ENCODE data around the gene BEAN1.

Gene BEAN1

GRCh38 chr16:66397736-66398433 lies 29.2 kb upstream of the BEAN1 start:
- Histone ChIP-seq H3K27me3 (ENCODE audit: control insufficient read depth, insufficient read depth, low read length, poor library complexity, severe bottlenecking) (no peaks in the 10 kb centered on the region), H3K36me3 (ENCODE audit: control insufficient read depth, insufficient read depth, low read length) (no peaks in the 10 kb centered on the region), H3K4me3 (ENCODE audit: insufficient read depth, low read depth, low read length) (no peak overlapping the region), H3K27ac (ENCODE audit: insufficient read depth, low read depth, low read length, poor library complexity, severe bottlenecking) (no peak overlapping the region), H3K4me1 (ENCODE audit: control insufficient read depth, insufficient read depth, low read length) (peaks cover 3% of the 10 kb centered on the region), H3K9me3 (ENCODE audit: control insufficient read depth, low read length) (no peaks in the 10 kb centered on the region)
- 78% methylated on average over 5 of the region's 5 CpGs for WGBS, 2 experiments

- H3K27ac ChIP-seq (ENCODE audit: insufficient read depth, low read depth, low read length, poor library complexity, severe bottlenecking): no peak overlapping the region
- H3K36me3 ChIP-seq (ENCODE audit: control insufficient read depth, insufficient read depth, low read length): no peaks in the 10 kb centered on the region
- H3K4me1 ChIP-seq (ENCODE audit: control insufficient read depth, insufficient read depth, low read length): peaks cover 3% of the 10 kb centered on the region
- H3K9me3 ChIP-seq (ENCODE audit: control insufficient read depth, low read length): no peaks in the 10 kb centered on the region
- WGBS, 2 experiments: 92 to 95% methylated on average over 3 of the region's 3 CpGs
- H3K4me3 ChIP-seq (ENCODE audit: insufficient read depth, low read depth, low read length): no peak overlapping the region
- no peaks in the 10 kb centered on the region for H3K27me3 ChIP-seq (ENCODE audit: control insufficient read depth, insufficient read depth, low read length, poor library complexity, severe bottlenecking)
These were observed 28.1 kb upstream of the BEAN1 start for GRCh38 chr16:66399031-66399430.

- Histone ChIP-seq H3K4me3 (ENCODE audit: insufficient read depth, low read depth, low read length) (no peak overlapping the region), H3K27me3 (ENCODE audit: control insufficient read depth, insufficient read depth, low read length, poor library complexity, severe bottlenecking) (no peaks in the 10 kb centered on the region), H3K27ac (ENCODE audit: insufficient read depth, low read depth, low read length, poor library complexity, severe bottlenecking) (no peak overlapping the region), H3K36me3 (ENCODE audit: control insufficient read depth, insufficient read depth, low read length) (no peaks in the 10 kb centered on the region), H3K4me1 (ENCODE audit: control insufficient read depth, insufficient read depth, low read length) (peaks cover 3% of the 10 kb centered on the region), H3K9me3 (ENCODE audit: control insufficient read depth, low read length) (no peaks in the 10 kb centered on the region)
- 67 to 84% methylated on average over 3 of the region's 3 CpGs for WGBS, 2 experiments
These were observed 27.2 kb upstream of the BEAN1 start for GRCh38 chr16:66399930-66400329.

DNA sequence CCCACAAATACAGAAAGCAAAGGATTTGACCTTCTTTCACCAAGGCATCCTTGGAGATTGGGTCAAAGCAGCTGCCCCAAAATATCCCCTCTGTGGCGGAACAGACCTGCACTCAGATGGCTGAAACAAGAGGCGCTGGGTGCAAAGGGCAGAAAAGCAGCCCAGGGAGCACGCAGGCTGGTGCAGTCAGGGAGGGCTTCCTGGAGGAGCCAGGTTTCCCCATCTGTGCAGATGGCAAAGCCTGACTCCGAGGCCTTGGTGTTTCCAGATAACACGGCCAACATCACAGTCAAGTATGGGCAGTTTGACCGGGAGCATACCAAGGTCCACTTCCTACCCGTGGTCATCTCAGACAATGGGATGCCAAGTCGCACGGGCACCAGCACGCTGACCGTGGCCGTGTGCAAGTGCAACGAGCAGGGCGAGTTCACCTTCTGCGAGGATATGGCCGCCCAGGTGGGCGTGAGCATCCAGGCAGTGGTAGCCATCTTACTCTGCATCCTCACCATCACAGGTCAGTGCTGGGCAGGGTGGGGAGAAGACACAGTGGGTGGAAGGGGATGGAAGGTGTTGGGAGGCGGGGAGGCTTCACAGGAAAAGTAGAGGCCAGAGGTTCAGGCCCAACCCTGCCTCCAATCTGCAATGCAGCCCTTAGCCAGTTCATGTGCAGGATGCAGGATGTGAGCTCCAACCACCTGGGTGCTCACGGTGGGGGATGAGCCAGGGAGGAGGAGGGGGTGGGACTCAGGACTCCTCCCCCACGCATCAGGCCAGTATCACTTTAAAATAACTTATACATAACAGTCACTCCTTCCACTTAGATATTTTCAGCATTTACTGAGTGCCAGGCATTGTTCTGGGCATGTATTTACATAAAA lies 26.4 kb upstream of the BEAN1 start:
- WGBS, 2 experiments: 91 to 92% methylated on average over 19 to 20 of the region's 20 CpGs
- Histone ChIP-seq H3K27ac (ENCODE audit: insufficient read depth, low read depth, low read length, poor library complexity, severe bottlenecking) (no peak overlapping the region), H3K36me3 (ENCODE audit: control insufficient read depth, insufficient read depth, low read length) (no peaks in the 10 kb centered on the region), H3K27me3 (ENCODE audit: control insufficient read depth, insufficient read depth, low read length, poor library complexity, severe bottlenecking) (no peaks in the 10 kb centered on the region), H3K4me1 (ENCODE audit: control insufficient read depth, insufficient read depth, low read length) (peaks cover 3% of the 10 kb centered on the region), H3K4me3 (ENCODE audit: insufficient read depth, low read depth, low read length) (no peak overlapping the region), H3K9me3 (ENCODE audit: control insufficient read depth, low read length) (no peaks in the 10 kb centered on the region)

- Histone ChIP-seq H3K27ac (ENCODE audit: insufficient read depth, low read depth, low read length, poor library complexity, severe bottlenecking) (no peak overlapping the region), H3K4me1 (ENCODE audit: control insufficient read depth, insufficient read depth, low read length) (peaks cover 3% of the 10 kb centered on the region), H3K9me3 (ENCODE audit: control insufficient read depth, low read length) (no peaks in the 10 kb centered on the region), H3K4me3 (ENCODE audit: insufficient read depth, low read depth, low read length) (no peak overlapping the region), H3K27me3 (ENCODE audit: control insufficient read depth, insufficient read depth, low read length, poor library complexity, severe bottlenecking) (peaks cover under 1% of the 10 kb centered on the region), H3K36me3 (ENCODE audit: control insufficient read depth, insufficient read depth, low read length) (no peaks in the 10 kb centered on the region)
- 73 to 75% methylated on average over 10 of the region's 11 CpGs for WGBS, 2 experiments
These were observed 25.5 kb upstream of the BEAN1 start for GRCh38 chr16:66401610-66402009.

DNA sequence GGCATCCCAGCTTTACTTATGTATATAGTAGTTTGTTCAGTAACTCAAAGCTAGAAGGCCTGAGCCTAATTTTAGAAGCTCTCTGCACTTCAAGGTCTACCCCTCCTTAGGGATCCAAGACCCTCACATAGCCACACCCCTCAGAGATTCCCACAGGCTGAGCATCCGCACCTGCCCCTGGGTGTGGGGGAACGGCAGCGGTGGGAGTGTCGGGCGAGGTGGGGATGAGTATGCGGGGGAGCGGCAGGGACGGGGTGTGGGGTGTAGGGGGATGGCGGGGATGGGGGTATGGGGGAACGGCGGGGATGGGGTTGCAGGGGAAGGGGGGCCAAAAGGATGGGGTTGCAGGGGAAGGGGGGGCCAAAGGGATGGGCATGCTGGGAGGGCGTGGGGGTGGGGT lies 24.9 kb upstream of the BEAN1 start:
- Histone ChIP-seq H3K4me1 (ENCODE audit: control insufficient read depth, insufficient read depth, low read length) (peaks cover 3% of the 10 kb centered on the region), H3K27ac (ENCODE audit: insufficient read depth, low read depth, low read length, poor library complexity, severe bottlenecking) (no peak overlapping the region), H3K4me3 (ENCODE audit: insufficient read depth, low read depth, low read length) (no peak overlapping the region), H3K9me3 (ENCODE audit: control insufficient read depth, low read length) (no peaks in the 10 kb centered on the region), H3K27me3 (ENCODE audit: control insufficient read depth, insufficient read depth, low read length, poor library complexity, severe bottlenecking) (peaks cover 6% of the 10 kb centered on the region), H3K36me3 (ENCODE audit: control insufficient read depth, insufficient read depth, low read length) (no peaks in the 10 kb centered on the region)
- 80 to 95% methylated on average over 4 to 11 of the region's 12 CpGs for WGBS, 2 experiments

DNA sequence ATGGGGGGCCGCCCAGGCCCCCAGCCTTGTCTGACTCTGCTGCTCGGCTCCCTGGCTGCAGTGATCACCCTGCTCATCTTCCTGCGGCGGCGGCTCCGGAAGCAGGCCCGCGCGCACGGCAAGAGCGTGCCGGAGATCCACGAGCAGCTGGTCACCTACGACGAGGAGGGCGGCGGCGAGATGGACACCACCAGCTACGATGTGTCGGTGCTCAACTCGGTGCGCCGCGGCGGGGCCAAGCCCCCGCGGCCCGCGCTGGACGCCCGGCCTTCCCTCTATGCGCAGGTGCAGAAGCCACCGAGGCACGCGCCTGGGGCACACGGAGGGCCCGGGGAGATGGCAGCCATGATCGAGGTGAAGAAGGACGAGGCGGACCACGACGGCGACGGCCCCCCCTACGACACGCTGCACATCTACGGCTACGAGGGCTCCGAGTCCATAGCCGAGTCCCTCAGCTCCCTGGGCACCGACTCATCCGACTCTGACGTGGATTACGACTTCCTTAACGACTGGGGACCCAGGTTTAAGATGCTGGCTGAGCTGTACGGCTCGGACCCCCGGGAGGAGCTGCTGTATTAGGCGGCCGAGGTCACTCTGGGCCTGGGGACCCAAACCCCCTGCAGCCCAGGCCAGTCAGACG lies 24.4 kb upstream of the BEAN1 start:
- H3K27ac ChIP-seq (ENCODE audit: insufficient read depth, low read depth, low read length, poor library complexity, severe bottlenecking): no peak overlapping the region
- no peaks in the 10 kb centered on the region for H3K9me3 ChIP-seq (ENCODE audit: control insufficient read depth, low read length)
- no peak overlapping the region for H3K4me3 ChIP-seq (ENCODE audit: insufficient read depth, low read depth, low read length)
- H3K36me3 ChIP-seq (ENCODE audit: control insufficient read depth, insufficient read depth, low read length): no peaks in the 10 kb centered on the region
- H3K27me3 ChIP-seq (ENCODE audit: control insufficient read depth, insufficient read depth, low read length, poor library complexity, severe bottlenecking): peaks cover 7% of the 10 kb centered on the region
- H3K4me1 ChIP-seq (ENCODE audit: control insufficient read depth, insufficient read depth, low read length): peaks cover 3% of the 10 kb centered on the region
- 95% methylated on average over 61 of the region's 61 CpGs for WGBS, 2 experiments

DNA sequence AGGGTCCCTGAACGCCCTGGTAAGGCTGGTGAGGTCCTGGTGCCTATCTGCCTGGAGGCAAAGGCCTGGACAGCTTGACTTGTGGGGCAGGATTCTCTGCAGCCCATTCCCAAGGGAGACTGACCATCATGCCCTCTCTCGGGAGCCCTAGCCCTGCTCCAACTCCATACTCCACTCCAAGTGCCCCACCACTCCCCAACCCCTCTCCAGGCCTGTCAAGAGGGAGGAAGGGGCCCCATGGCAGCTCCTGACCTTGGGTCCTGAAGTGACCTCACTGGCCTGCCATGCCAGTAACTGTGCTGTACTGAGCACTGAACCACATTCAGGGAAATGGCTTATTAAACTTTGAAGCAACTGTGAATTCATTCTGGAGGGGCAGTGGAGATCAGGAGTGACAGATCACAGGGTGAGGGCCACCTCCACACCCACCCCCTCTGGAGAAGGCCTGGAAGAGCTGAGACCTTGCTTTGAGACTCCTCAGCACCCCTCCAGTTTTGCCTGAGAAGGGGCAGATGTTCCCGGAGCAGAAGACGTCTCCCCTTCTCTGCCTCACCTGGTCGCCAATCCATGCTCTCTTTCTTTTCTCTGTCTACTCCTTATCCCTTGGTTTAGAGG lies 23.5 kb upstream of the BEAN1 start:
- Histone ChIP-seq H3K4me1 (ENCODE audit: control insufficient read depth, insufficient read depth, low read length) (peaks cover 3% of the 10 kb centered on the region), H3K27ac (ENCODE audit: insufficient read depth, low read depth, low read length, poor library complexity, severe bottlenecking) (no peak overlapping the region), H3K27me3 (ENCODE audit: control insufficient read depth, insufficient read depth, low read length, poor library complexity, severe bottlenecking) (peaks cover 7% of the 10 kb centered on the region), H3K9me3 (ENCODE audit: control insufficient read depth, low read length) (no peaks in the 10 kb centered on the region), H3K36me3 (ENCODE audit: control insufficient read depth, insufficient read depth, low read length) (no peaks in the 10 kb centered on the region), H3K4me3 (ENCODE audit: insufficient read depth, low read depth, low read length) (no peak overlapping the region)
- WGBS, 2 experiments: 81 to 88% methylated on average over 5 of the region's 5 CpGs

DNA sequence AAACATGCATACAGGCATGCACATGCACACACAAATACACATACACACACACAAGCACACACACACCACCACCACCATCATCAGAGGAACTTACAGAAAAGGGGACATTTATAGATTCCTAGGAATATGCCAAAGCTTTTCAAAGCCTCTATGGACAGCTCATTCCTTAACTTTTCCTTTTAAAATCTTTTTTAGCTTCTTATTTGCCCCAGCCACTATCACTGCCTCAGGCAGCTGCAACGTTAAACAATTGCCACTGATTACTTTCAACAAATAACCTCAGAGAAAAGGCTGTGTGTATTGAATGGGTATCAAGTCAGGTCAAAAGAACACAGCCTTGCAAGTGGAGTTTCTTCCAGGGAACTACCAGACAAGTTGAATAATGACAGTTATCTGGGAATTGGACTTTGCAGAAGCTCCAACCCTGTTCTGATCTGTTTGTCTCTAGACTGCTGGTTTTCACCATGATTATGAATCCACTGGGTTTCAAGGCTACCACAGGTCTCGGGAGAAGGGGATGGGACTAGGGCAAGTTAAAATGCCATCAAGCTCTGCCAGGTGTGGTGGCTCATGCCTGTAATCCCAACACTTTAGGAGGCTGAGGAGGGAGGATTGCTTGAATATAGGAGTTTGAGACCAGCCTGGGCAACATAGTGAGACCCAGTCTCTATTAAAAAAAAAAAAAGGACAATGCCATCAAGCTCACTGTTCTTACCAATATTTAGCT lies 21.9 kb upstream of the BEAN1 start:
- Histone ChIP-seq H3K27me3 (ENCODE audit: control insufficient read depth, insufficient read depth, low read length, poor library complexity, severe bottlenecking) (peaks cover 7% of the 10 kb centered on the region), H3K36me3 (ENCODE audit: control insufficient read depth, insufficient read depth, low read length) (no peaks in the 10 kb centered on the region), H3K4me3 (ENCODE audit: insufficient read depth, low read depth, low read length) (no peak overlapping the region), H3K4me1 (ENCODE audit: control insufficient read depth, insufficient read depth, low read length) (peaks cover 1% of the 10 kb centered on the region), H3K9me3 (ENCODE audit: control insufficient read depth, low read length) (no peaks in the 10 kb centered on the region), H3K27ac (ENCODE audit: insufficient read depth, low read depth, low read length, poor library complexity, severe bottlenecking) (no peak overlapping the region)
- 76 to 91% methylated on average over 1 to 2 of the region's 2 CpGs for WGBS, 2 experiments

Measured in ectodermal cell (in vitro differentiated cells).